DND-41 (cell line): ENCODE measurements around the gene HNRNPR.
"Not testable (repeated sequence)": the region's sequence is repeated elsewhere in the genome, so short reads cannot be mapped to it uniquely, and the experiment has no call there.

ENCODE experiments used
- ATAC-seq: fragments of 200-7000 bp; cut with Tn5 transposase; 3 replicates; pipeline ENCODE4 v1.9.1; 2021; ENCODE audit warnings: low read depth; ENCODE audit not compliant: insufficient read depth
- DNase-seq: peaks from one replicate; pipeline ENCODE4 v3.0.0-alpha.2; 2020
- H2AFZ ChIP-seq: 2 replicates; pipeline ENCODE4 v1.6.0; 2012; ENCODE audit warnings: low read depth, low read length
- H3K27ac ChIP-seq: 2 replicates; pipeline ENCODE4 v1.5.1; 2012; ENCODE audit warnings: low read length, inconsistent platforms
- H3K27me3 ChIP-seq: fragments of 200-600 bp; sonication (generic); 2 replicates; pipeline ENCODE4 v1.6.0; 2012; ENCODE audit warnings: low read length, mild to moderate bottlenecking, inconsistent platforms; ENCODE audit not compliant: insufficient read depth, poor library complexity
- H3K36me3 ChIP-seq: 2 replicates; pipeline ENCODE4 v1.5.1; 2012; ENCODE audit warnings: low read length, inconsistent platforms; ENCODE audit not compliant: insufficient read depth
- H3K4me1 ChIP-seq: 2 replicates; pipeline ENCODE4 v1.5.1; 2012; ENCODE audit warnings: mild to moderate bottlenecking, low read length; ENCODE audit not compliant: insufficient read depth
- H3K4me2 ChIP-seq: 2 replicates; pipeline ENCODE4 v1.6.0; 2012; ENCODE audit warnings: mild to moderate bottlenecking, moderate library complexity, low read length, inconsistent platforms; ENCODE audit not compliant: insufficient read depth
- H3K4me3 ChIP-seq, 2 experiments: fragments of 200-600 bp in 1 of 2; shearing (Covaris generic) in 1 of 2; 2 replicates each; pipeline ENCODE4 v1.5.1; 2012 to 2016; ENCODE audit warnings: inconsistent platforms in 2 of 2, low read length in 2 of 2, mild to moderate bottlenecking in 2 of 2, low read depth in 1 of 2, moderate library complexity in 1 of 2
- H3K79me2 ChIP-seq: 2 replicates; pipeline ENCODE4 v1.6.0; 2012; ENCODE audit warnings: low read length, inconsistent platforms; ENCODE audit not compliant: insufficient read depth
- H3K9ac ChIP-seq: 2 replicates; pipeline ENCODE4 v1.6.0; 2012; ENCODE audit warnings: low read depth, mild to moderate bottlenecking, inconsistent platforms, low read length, moderate library complexity
- H3K9me3 ChIP-seq: 2 replicates; pipeline ENCODE4 v1.5.1; 2012; ENCODE audit warnings: low read length, moderate library complexity, mild to moderate bottlenecking, inconsistent platforms; ENCODE audit not compliant: insufficient read depth, severe bottlenecking
- H4K20me1 ChIP-seq: 2 replicates; pipeline ENCODE4 v1.6.0; 2012; ENCODE audit warnings: low read length; ENCODE audit not compliant: insufficient read depth
- CTCF ChIP-seq: IDR thresholded peaks from 2 replicates; pipeline ENCODE4 v1.5.1; 2012; ENCODE audit warnings: borderline replicate concordance, low read length, moderate library complexity, mild to moderate bottlenecking; ENCODE audit not compliant: poor library complexity, severe bottlenecking; ENCODE audit errors: extremely low read depth
- EZH2 ChIP-seq: IDR thresholded peaks from 3 replicates; pipeline ENCODE4 v1.6.1; 2012; ENCODE audit warnings: borderline replicate concordance, low read depth, mild to moderate bottlenecking, moderate library complexity, low read length, inconsistent platforms; ENCODE audit not compliant: severe bottlenecking

HNRNPR gene

GRCh38 chr1:23263380-23263887 lies 80.7 kb downstream of the HNRNPR start:
- no peaks in the 10 kb centered on the region for H3K9me3 ChIP-seq
- H3K4me3 ChIP-seq = no peak overlapping the region
- ATAC-seq = no peak
- no peaks in the 10 kb centered on the region for H3K36me3 ChIP-seq
- H2AFZ ChIP-seq = no peak overlapping the region
- no peaks in the 10 kb centered on the region for H3K79me2 ChIP-seq
- H3K4me2 ChIP-seq = no peak overlapping the region
- TF ChIP-seq CTCF = no peak
- TF ChIP-seq EZH2 = no peak
- H4K20me1 ChIP-seq = no peaks in the 10 kb centered on the region
- no peaks in the 10 kb centered on the region for H3K27me3 ChIP-seq
- no peak overlapping the region for H3K27ac ChIP-seq
- H3K9ac ChIP-seq = no peak overlapping the region
- H3K4me1 ChIP-seq = no peaks in the 10 kb centered on the region
- DNase-seq = no peak

- H3K4me3 ChIP-seq, H3K79me2 ChIP-seq, DNase-seq, H4K20me1 ChIP-seq, H3K36me3 ChIP-seq, H3K9ac ChIP-seq, H3K27ac ChIP-seq, H3K4me2 ChIP-seq, H2AFZ ChIP-seq, H3K27me3 ChIP-seq, ATAC-seq, H3K4me1 ChIP-seq, H3K9me3 ChIP-seq: not testable (repeated sequence)
These were observed 86.0 kb downstream of the HNRNPR start for GRCh38 chr1:23258082-23258481.

- H2AFZ ChIP-seq, H3K27ac ChIP-seq, H3K4me3 ChIP-seq, DNase-seq, H3K9me3 ChIP-seq, H3K79me2 ChIP-seq, ATAC-seq, H3K4me2 ChIP-seq, H3K4me1 ChIP-seq, H3K9ac ChIP-seq, H3K27me3 ChIP-seq, H3K36me3 ChIP-seq, H4K20me1 ChIP-seq: not testable (repeated sequence)
These were observed 86.7 kb downstream of the HNRNPR start for GRCh38 chr1:23257371-23257770.
